D341Med (cell line): ENCODE measurements around the gene ELMO1.

Experiments used
- DNase-seq: peaks from one replicate; pipeline ENCODE4 v3.0.0; 2012; ENCODE audit warnings: low spot score

The ELMO1 gene

GRCh38 chr7:36972140-36972518 is 476.5 kb downstream of the ELMO1 start:
- DNase-seq = no peak

DNA sequence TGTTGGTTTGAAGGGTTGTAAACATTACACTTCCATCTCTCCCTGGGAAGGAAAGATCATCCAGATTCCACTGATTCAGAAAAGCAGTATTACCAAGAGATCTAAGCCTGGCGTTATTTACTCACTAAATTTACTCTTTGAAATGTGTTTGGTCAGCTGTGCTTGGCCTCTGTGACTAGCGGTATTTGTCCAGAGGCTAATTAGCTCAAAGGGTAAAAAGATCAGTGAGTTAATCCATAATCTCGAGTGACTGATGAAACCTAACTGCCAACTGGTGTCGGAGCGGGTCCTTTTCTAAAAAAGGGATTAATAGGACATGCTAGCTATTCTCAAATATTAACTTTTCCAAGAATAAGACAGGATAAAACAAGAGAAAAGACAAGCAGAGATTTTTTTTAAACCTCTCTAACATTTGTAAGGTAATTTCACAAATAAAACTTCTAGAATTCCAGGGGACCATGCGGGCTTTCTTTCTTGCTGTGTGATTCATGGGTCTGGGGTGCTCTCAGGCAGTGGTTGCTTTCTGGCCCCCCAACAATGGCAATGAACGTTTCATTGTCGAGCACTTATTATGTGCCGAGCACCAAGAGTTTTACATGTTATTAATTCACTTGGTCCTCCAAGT is 477.0 kb downstream of the ELMO1 start:
- no peak for DNase-seq

GRCh38 chr7:36970551-36971514 is 477.8 kb downstream of the ELMO1 start:
- no peak for DNase-seq

GRCh38 chr7:36969376-36969775 is 479.3 kb downstream of the ELMO1 start:
- DNase-seq = no peak

GRCh38 chr7:36967387-36967786 is 481.3 kb downstream of the ELMO1 start:
- peak; percentile 40 for DNase-seq

- no peak for DNase-seq
Measured at GRCh38 chr7:36966636-36967035, 482.0 kb downstream of the ELMO1 start.

GRCh38 chr7:36966039-36966438 is 482.6 kb downstream of the ELMO1 start:
- DNase-seq = no peak

- DNase-seq = no peak
Measured at GRCh38 chr7:36965625-36966024, 483.0 kb downstream of the ELMO1 start.

DNA sequence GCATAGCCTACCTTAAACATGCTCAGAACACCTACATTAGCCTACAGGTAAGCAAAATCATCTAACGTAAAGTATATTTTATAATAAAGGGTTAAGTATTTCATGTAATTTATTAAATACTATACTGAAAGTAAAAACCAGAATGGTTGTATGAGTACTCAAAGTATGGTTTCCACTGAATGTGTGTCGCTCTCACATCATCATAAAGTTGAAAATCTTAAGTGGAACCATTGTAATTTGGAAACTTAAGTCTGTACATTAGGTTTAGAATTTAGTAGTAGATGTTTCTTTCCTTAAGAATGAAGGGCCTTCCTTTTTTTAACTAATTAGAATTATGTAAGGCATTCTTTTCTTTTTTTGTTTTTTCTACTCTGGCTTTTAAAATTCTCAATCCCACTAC is 484.4 kb downstream of the ELMO1 start:
- no peak for DNase-seq

- DNase-seq = no peak
Measured at GRCh38 chr7:36962367-36962766, 486.3 kb downstream of the ELMO1 start.

- DNase-seq = no peak
Measured at GRCh38 chr7:36961693-36962092, 487.0 kb downstream of the ELMO1 start.

DNA sequence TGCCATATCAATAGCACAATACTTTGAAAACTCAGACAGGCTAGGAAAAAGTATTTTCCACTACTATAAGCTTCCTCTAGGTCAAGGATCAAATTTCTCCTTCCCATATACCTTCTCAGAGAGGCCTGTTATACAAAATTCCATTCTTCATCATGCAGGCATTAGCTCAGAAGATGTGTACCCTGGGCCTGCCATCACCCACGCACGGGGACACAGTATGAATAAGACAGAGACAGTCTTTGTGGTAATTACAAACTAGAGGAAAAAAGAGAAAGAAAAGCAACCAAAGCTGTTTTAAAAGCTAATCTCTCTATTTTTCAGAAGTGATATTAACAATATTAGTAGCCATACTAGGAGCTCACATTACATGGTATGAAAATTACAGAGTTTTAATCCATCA is 487.6 kb downstream of the ELMO1 start:
- no peak for DNase-seq

GRCh38 chr7:36960105-36960504 is 488.6 kb downstream of the ELMO1 start:
- no peak for DNase-seq

GRCh38 chr7:36958111-36958733 is 490.4 kb downstream of the ELMO1 start:
- no peak for DNase-seq

GRCh38 chr7:36957620-36958019 is 491.0 kb downstream of the ELMO1 start:
- no peak for DNase-seq

GRCh38 chr7:36956814-36957213 is 491.9 kb downstream of the ELMO1 start:
- no peak for DNase-seq

DNA sequence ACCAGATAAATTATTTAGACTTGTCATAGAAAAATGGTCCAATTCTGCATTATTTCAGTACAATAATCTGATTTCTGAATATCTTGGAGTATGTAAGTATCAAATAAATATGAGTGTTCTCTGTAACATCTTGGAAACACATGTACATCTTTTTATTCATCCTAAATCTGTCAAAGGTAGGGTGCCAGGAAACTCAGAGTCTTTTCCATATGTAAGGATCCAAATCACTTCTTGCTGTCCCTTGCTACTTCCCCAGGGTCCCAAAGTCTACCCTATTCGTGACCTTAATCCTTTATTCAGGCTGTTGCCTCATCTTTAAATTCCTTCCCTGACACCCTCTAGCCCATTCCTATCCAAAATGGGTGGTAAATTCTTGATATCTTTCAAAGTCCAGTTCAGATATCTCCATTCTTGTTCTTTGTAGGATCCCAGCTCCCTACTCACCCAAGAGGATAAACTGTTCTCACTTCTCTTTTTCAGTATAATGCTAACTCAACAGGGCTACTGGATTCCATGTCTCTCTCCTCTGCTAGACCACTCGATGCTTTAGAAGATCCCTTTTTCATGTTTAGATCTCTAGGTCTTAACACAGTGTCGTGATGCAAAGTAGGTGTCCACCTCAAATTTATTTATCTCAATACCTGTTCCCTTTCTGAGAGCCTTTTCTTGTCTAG is 493.1 kb downstream of the ELMO1 start:
- no peak for DNase-seq

DNA sequence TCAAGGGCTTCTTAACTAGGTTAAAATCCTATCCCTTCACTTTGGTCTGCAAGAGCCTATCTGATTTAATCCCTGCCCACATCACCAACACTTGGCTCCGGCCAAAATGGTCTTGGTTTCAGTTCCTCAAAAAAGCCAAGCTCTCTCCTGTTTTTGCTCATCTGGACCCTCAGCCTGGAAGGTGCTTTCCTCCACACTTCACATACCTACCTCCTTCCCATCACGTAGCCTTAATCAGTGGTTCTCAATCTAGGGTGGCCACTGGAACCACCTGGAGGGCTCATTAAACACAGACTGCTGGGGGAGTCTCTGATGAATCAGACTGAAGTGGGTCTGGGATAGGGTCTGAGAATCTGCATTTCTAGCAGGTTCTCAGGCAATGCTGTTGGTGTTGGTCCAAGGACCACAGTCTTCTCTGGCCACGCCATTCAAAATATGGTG is 497.4 kb downstream of the ELMO1 start:
- DNase-seq = no peak

DNA sequence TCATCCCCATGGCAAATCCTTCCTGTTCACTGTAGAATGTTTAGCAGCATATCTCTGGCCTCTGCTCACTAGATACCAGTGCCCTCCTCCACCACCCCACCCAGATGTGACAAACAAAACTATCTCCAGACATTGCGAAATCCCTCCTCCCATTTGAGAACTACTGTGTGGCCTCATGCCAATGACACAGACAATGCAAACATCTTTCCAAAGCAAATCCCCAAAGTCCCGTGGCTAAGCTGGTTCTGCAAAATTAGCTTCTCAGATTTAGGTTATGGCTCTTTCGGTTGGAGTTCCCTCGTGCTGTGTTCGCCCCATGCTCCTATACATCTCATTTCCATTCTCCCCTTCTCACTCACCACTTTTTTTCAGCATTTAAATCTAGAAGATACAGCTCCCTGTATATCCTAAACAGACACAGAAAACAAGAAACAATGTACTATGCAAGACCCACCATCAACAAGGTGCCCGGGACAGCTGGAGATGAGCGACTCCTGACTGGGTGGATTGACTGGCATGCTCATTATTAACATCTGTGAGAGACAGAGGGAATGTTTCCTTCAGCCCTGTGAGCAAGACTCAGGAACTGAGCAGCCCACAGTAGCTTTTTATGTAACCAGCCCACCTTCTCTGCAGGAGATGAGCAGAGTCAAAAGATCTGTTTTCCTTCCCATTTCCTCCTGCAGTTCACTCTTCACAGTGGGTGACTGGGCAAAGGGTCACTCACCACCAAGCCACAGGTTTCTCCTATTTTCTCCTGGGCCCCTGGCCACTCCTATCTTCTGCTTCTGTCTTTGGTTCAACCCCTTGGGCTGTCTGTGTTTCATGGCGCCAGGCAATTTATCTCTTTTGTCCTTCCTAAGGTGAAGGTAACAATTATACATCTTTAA is 498.7 kb downstream of the ELMO1 start:
- no peak for DNase-seq

- DNase-seq = no peak
Measured at GRCh38 chr7:36946401-36946739, 502.3 kb downstream of the ELMO1 start.

GRCh38 chr7:36945612-36946400 is 502.9 kb downstream of the ELMO1 start:
- no peak for DNase-seq
